Large intestine (tissue), 3 donors: ENCODE measurements around the gene CPXM2. TPM values are rescaled to one million over a fixed set of nuclear protein-coding genes. Genes with fewer than 3 reads are reported as not detected.

Source experiments
- DNase-seq, 2 donors: peaks; one replicate each; pipeline versions ENCODE4 v3.0.0 to v3.0.0-alpha.2; 2013
- H3K27ac ChIP-seq: one replicate; pipeline ENCODE4 v1.5.1; 2013; ENCODE audit warnings: low read length
- H3K27me3 ChIP-seq: 2 replicates; pipeline ENCODE4 v1.6.1; 2013; ENCODE audit warnings: low read length; ENCODE audit not compliant: control insufficient read depth, insufficient read depth
- H3K36me3 ChIP-seq: 2 replicates; pipeline ENCODE4 v1.6.1; 2013; ENCODE audit warnings: low read length; ENCODE audit not compliant: control insufficient read depth, insufficient read depth
- H3K4me1 ChIP-seq: one replicate; pipeline ENCODE4 v1.6.1; 2013; ENCODE audit warnings: low read length; ENCODE audit not compliant: control insufficient read depth, insufficient read depth
- H3K4me3 ChIP-seq: one replicate; pipeline ENCODE4 v1.5.1; 2013; ENCODE audit warnings: low read length
- H3K9me3 ChIP-seq: one replicate; pipeline ENCODE4 v1.6.1; 2013; ENCODE audit warnings: mild to moderate bottlenecking, low read depth, low read length, moderate library complexity; ENCODE audit not compliant: control insufficient read depth
- whole genome bisulfite sequencing: methylation state at CpG from one replicate; pipeline ENCODE4 v1.1.5; 2013; ENCODE audit warnings: low lambda C conversion rate; ENCODE audit not compliant: insufficient coverage; 5-methylcytosine and 5-hydroxymethylcytosine counted together
- polyA plus RNA-seq: library from polyadenylated mRNA; unstranded; fragments of 120-200 nt; gene quantifications from one replicate; pipeline ENCODE4 v1.2.1, GENCODE V29; 2013

CPXM2 gene
- polyA plus RNA-seq, 1 donor = 63.9 TPM

GRCh38 chr10:123852411-123852951 lies 39.1 kb downstream of the CPXM2 start:
- Histone ChIP-seq H3K27ac (no peak overlapping the region), H3K4me3 (no peak overlapping the region), H3K4me1 (peaks cover 15% of the 10 kb centered on the region), H3K36me3 (peaks cover 5% of the 10 kb centered on the region), H3K9me3 (no peaks in the 10 kb centered on the region), H3K27me3 (no peaks in the 10 kb centered on the region)
- WGBS = no CpG with 5 or more reads among the region's 7 CpGs
- no peak for DNase-seq

DNA sequence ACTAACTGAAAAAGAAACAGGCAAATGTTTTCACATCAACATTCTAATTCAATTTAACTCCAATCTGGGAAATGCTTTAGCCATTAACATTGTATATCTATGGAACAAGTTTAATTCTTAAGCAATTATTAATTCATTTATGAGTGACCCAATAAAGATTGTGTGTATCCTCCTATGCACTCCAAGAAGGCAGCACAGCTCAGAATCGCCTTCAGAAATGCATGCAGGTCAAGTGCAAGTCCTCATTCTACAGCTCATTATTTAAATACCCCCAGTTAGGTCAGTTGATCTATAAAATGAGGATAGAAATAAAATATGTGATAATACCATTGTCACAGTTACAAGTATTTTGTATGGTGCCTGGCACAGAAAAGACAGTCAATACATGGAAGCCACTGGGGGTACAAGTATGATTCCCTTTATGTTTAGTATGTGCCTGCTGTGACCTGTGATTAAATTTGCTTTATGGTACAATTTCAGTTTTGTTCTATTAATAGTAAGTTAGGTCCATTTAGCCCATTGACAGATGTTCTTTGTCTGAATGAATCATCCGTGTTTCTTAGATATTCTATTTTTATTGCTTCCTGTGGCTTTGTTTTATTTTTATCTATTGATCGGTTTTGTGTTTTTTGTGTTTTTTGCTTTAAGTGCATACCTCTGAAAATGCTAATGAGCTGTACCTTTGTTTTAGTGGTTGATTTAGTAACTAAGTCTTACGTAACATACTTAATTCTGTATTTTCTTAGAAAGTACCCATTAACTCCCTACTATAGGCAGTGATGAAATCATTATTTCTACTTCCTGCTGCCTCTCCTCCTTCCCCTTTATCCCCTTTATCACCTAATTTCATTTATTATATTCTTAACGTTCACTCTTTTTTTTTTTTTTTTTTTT lies 42.8 kb downstream of the CPXM2 start:
- DNase-seq = peak in 1 of 2 donors; percentile 73
- 8% methylated on average over 3 of the region's 5 CpGs for WGBS
- peak overlapping the region; percentile 65 for H3K27ac ChIP-seq

DNA sequence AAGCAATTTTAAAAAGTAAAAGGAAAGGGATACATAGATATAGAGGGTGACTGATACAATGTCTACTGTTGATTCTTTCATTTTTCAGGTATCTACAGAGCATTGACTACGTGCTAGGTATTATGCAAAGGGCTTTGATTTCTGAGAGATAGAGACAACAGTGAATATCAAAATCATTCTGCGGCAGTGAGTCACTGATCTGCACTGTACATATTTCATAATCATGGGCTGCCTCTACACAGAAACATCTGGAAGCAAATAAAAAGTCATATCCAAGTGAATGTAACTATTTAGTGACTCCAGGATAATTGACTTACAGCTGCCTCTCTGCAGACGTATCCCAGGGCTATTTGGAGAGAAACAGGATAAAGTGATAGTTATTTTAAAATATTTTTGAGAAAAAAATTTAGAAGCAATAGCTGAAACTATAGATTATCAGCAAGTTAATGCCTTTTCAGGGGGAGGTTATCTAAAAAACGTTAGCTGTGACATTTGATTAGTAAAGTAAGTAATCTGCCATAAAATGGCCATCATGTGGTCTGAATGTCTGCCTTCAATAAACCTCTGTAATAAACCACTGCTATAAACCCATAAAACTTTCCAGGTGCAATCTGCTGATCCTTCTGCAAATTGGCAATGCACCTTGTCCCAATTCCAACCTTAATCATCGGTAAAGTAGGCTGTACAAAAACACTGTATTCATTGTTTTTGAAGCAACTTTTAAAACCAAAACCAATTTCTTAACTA lies 43.7 kb downstream of the CPXM2 start:
- WGBS = 20% methylated on average over 2 of the region's 5 CpGs
- peak; percentile 82 to 93 for DNase-seq
- Histone ChIP-seq H3K27me3 (no peaks in the 10 kb centered on the region), H3K9me3 (no peaks in the 10 kb centered on the region), H3K4me3 (no peak overlapping the region), H3K36me3 (peaks cover under 1% of the 10 kb centered on the region), H3K4me1 (peaks cover 12% of the 10 kb centered on the region), H3K27ac (peak overlapping the region; percentile 65)

More for the DNA sequence above, 42.8 kb downstream of the CPXM2 start:
- Histone ChIP-seq H3K4me1 (peaks cover 12% of the 10 kb centered on the region), H3K9me3 (no peaks in the 10 kb centered on the region), H3K27me3 (no peaks in the 10 kb centered on the region), H3K4me3 (no peak overlapping the region), H3K36me3 (peaks cover 5% of the 10 kb centered on the region)

DNA sequence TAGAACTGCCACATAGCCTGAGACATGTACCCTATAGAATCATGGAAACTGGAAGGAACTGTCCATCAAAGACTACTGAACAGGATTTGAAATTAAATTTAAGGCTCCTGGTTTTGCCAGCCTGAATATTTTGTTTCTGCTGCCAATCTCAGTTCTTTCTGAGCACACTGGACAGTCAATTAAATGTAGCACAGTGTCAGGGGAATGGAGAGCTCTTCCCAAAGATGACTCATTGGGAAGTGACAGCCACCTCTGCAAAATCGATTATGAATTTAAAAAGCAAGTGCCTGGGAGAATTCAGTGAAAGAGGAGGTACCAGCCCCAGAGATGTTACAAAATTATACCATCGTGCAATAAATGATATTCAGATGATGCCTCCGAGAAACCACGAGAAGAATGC lies 47.8 kb downstream of the CPXM2 start:
- Histone ChIP-seq H3K9me3 (no peaks in the 10 kb centered on the region), H3K4me3 (no peak overlapping the region), H3K36me3 (peaks cover 13% of the 10 kb centered on the region), H3K4me1 (peaks cover 4% of the 10 kb centered on the region), H3K27me3 (no peaks in the 10 kb centered on the region), H3K27ac (no peak overlapping the region)
- no peak for DNase-seq
- WGBS = no CpG with 5 or more reads among the region's 4 CpGs

GRCh38 chr10:123842692-123843385 lies 48.8 kb downstream of the CPXM2 start:
- no peak for DNase-seq
- Histone ChIP-seq H3K27ac (no peak overlapping the region), H3K36me3 (peaks cover 13% of the 10 kb centered on the region), H3K27me3 (no peaks in the 10 kb centered on the region), H3K4me3 (no peak overlapping the region), H3K4me1 (no peaks in the 10 kb centered on the region), H3K9me3 (no peaks in the 10 kb centered on the region)
- no CpG with 5 or more reads among the region's 9 CpGs for WGBS

- Histone ChIP-seq H3K4me3 (no peak overlapping the region), H3K36me3 (peaks cover 13% of the 10 kb centered on the region), H3K9me3 (no peaks in the 10 kb centered on the region), H3K27me3 (no peaks in the 10 kb centered on the region), H3K27ac (no peak overlapping the region), H3K4me1 (no peaks in the 10 kb centered on the region)
- no peak for DNase-seq
- WGBS = 100% methylated on average over 1 of the region's 2 CpGs
These were observed 50.0 kb downstream of the CPXM2 start for GRCh38 chr10:123841560-123841959.

DNA sequence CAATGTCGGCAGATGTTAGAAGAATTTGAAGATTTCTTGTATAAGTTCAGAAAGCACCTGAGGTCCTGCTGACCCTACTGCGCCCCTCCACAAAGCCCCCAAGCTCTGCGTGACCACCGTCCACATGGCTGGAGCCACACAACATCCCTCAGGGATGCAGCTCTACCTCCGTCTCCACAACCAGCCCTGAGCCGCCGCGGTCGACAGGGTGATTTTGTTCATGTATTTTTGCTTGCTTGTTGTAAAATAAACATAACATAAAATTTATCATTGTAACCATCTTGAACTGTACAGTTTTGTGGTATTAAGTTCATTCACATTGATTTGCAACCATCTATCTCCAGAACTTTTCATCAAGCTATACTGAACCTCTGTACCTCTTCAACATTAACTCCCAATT lies 50.5 kb downstream of the CPXM2 start:
- H3K4me1 ChIP-seq = no peaks in the 10 kb centered on the region
- no peaks in the 10 kb centered on the region for H3K9me3 ChIP-seq
- H3K36me3 ChIP-seq = peaks cover 13% of the 10 kb centered on the region
- H3K27ac ChIP-seq = no peak overlapping the region
- H3K4me3 ChIP-seq = no peak overlapping the region
- no CpG with 5 or more reads among the region's 9 CpGs for WGBS
- DNase-seq = no peak
- no peaks in the 10 kb centered on the region for H3K27me3 ChIP-seq

DNA sequence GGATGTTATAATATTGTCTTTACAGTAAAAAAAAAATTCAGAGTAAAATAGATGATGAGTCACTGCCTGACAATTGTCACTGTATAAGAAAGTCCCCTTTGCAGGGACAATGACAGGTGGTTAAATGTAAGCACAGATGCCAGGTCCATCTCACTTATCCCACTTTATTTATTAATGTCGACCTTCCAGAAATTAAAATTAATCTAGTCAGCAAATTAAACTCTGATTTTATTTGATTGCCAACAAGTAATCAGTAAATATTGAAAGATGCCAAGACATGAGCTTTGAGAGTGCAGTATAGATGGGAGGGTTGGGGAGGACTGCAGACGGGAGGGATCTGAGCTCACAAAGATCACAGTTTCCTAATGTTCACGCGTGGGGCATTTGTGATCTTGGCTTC lies 50.9 kb downstream of the CPXM2 start:
- no peak overlapping the region for H3K27ac ChIP-seq
- WGBS = 100% methylated on average over 3 of the region's 4 CpGs
- H3K4me1 ChIP-seq = no peaks in the 10 kb centered on the region
- H3K27me3 ChIP-seq = no peaks in the 10 kb centered on the region
- peaks cover 13% of the 10 kb centered on the region for H3K36me3 ChIP-seq
- no peaks in the 10 kb centered on the region for H3K9me3 ChIP-seq
- no peak for DNase-seq
- H3K4me3 ChIP-seq = no peak overlapping the region

- DNase-seq = no peak
- Histone ChIP-seq H3K36me3 (peaks cover 13% of the 10 kb centered on the region), H3K4me3 (no peak overlapping the region), H3K27me3 (no peaks in the 10 kb centered on the region), H3K4me1 (no peaks in the 10 kb centered on the region), H3K9me3 (no peaks in the 10 kb centered on the region), H3K27ac (no peak overlapping the region)
- no CpG with 5 or more reads among the region's 13 CpGs for WGBS
These were observed 52.9 kb downstream of the CPXM2 start for GRCh38 chr10:123838596-123839310.
